Fibroblast of lung (primary cell): ENCODE measurements around the gene TJP2. TPM values are rescaled to one million over a fixed set of nuclear protein-coding genes. Genes with fewer than 3 reads are reported as not detected.

Experiments used
- DNase-seq, 2 donors: peaks; one replicate each; pipeline versions ENCODE4 v3.0.0 to v3.0.0-alpha.2; 2010; ENCODE audit warnings: low read depth in 2 of 2
- H2AFZ ChIP-seq: 2 replicates; pipeline ENCODE4 v1.5.1; 2012; ENCODE audit warnings: low read length, control low read depth, inconsistent platforms
- H3K27ac ChIP-seq: 2 replicates; pipeline ENCODE4 v1.5.1; 2011; ENCODE audit warnings: low read length, control low read depth; ENCODE audit not compliant: insufficient read depth
- H3K27me3 ChIP-seq: 2 replicates; pipeline ENCODE4 v1.5.1; 2011; ENCODE audit warnings: mild to moderate bottlenecking, low read length; ENCODE audit not compliant: control insufficient read depth, insufficient read depth
- H3K36me3 ChIP-seq: 2 replicates; pipeline ENCODE4 v1.5.1; 2011; ENCODE audit warnings: low read length; ENCODE audit not compliant: control insufficient read depth, insufficient read depth
- H3K4me1 ChIP-seq: 2 replicates; pipeline ENCODE4 v1.5.1; 2011; ENCODE audit warnings: low read length; ENCODE audit not compliant: control insufficient read depth, insufficient read depth; ENCODE audit errors: extremely low read depth
- H3K4me2 ChIP-seq: 2 replicates; pipeline ENCODE4 v1.5.1; 2011; ENCODE audit warnings: low read length, control low read depth; ENCODE audit not compliant: insufficient read depth; ENCODE audit errors: extremely low read depth
- H3K4me3 ChIP-seq, 4 experiments: fragments of 200-600 bp in 1 of 4; sonication (generic) in 1 of 4; replicated peaks in 1 of 4; 2 replicates each; pipeline ENCODE4 v1.5.1; 2011 to 2016; ENCODE audit warnings: low read length in 4 of 4, low read depth in 3 of 4, mild to moderate bottlenecking in 3 of 4, control low read depth in 2 of 4, inconsistent platforms in 1 of 4, mixed read lengths in 1 of 4; ENCODE audit not compliant: insufficient read depth in 1 of 4; ENCODE audit errors: control extremely low read depth in 1 of 4
- H3K79me2 ChIP-seq: 2 replicates; pipeline ENCODE4 v1.5.1; 2012; ENCODE audit warnings: mild to moderate bottlenecking, low read length, inconsistent platforms; ENCODE audit not compliant: control insufficient read depth, insufficient read depth
- H3K9ac ChIP-seq: 2 replicates; pipeline ENCODE4 v1.5.1; 2011; ENCODE audit warnings: mild to moderate bottlenecking, low read length, control low read depth; ENCODE audit not compliant: insufficient read depth
- H3K9me3 ChIP-seq: 2 replicates; pipeline ENCODE4 v1.5.1; 2012; ENCODE audit warnings: low read depth, low read length; ENCODE audit not compliant: control insufficient read depth, insufficient read depth
- H4K20me1 ChIP-seq: 2 replicates; pipeline ENCODE4 v1.5.1; 2011; ENCODE audit warnings: low read length; ENCODE audit not compliant: control insufficient read depth, insufficient read depth; ENCODE audit errors: extremely low read depth
- CTCF ChIP-seq, 2 donors: IDR thresholded peaks in 1 of 2; conservative IDR thresholded peaks in 1 of 2; 1 replicate in 1 of 2; 2 replicates in 1 of 2; pipeline ENCODE4 v1.5.1; 2011 to 2012; ENCODE audit warnings: low read length in 2 of 2, control low read depth in 1 of 2, inconsistent platforms in 1 of 2, low read depth in 1 of 2, mild to moderate bottlenecking in 1 of 2
- EZH2 ChIP-seq: IDR thresholded peaks from 2 replicates; pipeline ENCODE4 v1.5.1; 2012; ENCODE audit warnings: low read length, control low read depth, mild to moderate bottlenecking; ENCODE audit errors: missing control alignments
- polyA plus RNA-seq, 2 donors: library from polyadenylated mRNA; depleted of rRNA in 1 of 2; stranded (reverse) in 1 of 2; unstranded in 1 of 2; fragments of >200 nt; gene quantifications; 2 replicates each; pipeline ENCODE4 v1.2.1, GENCODE V29; 2011 to 2012; ENCODE audit warnings: missing spikeins in 1 of 2
- total RNA-seq: library from RNA; depleted of rRNA; stranded (reverse); fragments of >200 nt; gene quantifications from 2 replicates; pipeline ENCODE4 v1.2.1, GENCODE V29; 2014

Gene TJP2
- total and polyA plus RNA-seq, 2 donors (not counting 1 experiment from before 2014, with no cell fraction given) = 25.9 to 36.5 TPM

GRCh38 chr9:69255591-69255990 lies 81.5 kb downstream of the TJP2 start:
- Histone ChIP-seq H4K20me1 (no peaks in the 10 kb centered on the region), H3K36me3 (peaks cover 3% of the 10 kb centered on the region), H3K27me3 (no peaks in the 10 kb centered on the region), H3K4me3 (no peak overlapping the region), H3K9ac (no peak overlapping the region), H3K27ac (no peak overlapping the region), H3K4me2 (no peak overlapping the region), H3K79me2 (no peaks in the 10 kb centered on the region), H3K9me3 (no peaks in the 10 kb centered on the region), H2AFZ (no peak overlapping the region), H3K4me1 (no peaks in the 10 kb centered on the region)
- DNase-seq = no peak
- TF ChIP-seq EZH2 (no peak), CTCF (conservative IDR thresholded peaks at IDR 0.05 in 1 of 2, IDR thresholded peaks at IDR 0.05 in 1 of 2; ENCODE audit: low read depth in 1 of 2, low read length in 2 of 2) (no peak)

- Histone ChIP-seq H3K27ac (no peak overlapping the region), H4K20me1 (no peaks in the 10 kb centered on the region), H3K4me2 (no peak overlapping the region), H2AFZ (no peak overlapping the region), H3K9me3 (no peaks in the 10 kb centered on the region), H3K9ac (no peak overlapping the region), H3K4me1 (no peaks in the 10 kb centered on the region), H3K79me2 (no peaks in the 10 kb centered on the region), H3K27me3 (no peaks in the 10 kb centered on the region), H3K4me3 (no peak overlapping the region), H3K36me3 (peaks cover 3% of the 10 kb centered on the region)
- DNase-seq = no peak
- TF ChIP-seq EZH2 (no peak), CTCF (conservative IDR thresholded peaks at IDR 0.05 in 1 of 2, IDR thresholded peaks at IDR 0.05 in 1 of 2; ENCODE audit: low read depth in 1 of 2, low read length in 2 of 2) (no peak)
Observed at GRCh38 chr9:69258551-69258950, 84.5 kb downstream of the TJP2 start.

- DNase-seq = no peak
- Histone ChIP-seq H3K4me3 (no peak overlapping the region), H3K9ac (no peak overlapping the region), H3K79me2 (no peaks in the 10 kb centered on the region), H4K20me1 (no peaks in the 10 kb centered on the region), H3K4me2 (no peak overlapping the region), H3K27ac (no peak overlapping the region), H3K4me1 (no peaks in the 10 kb centered on the region), H2AFZ (no peak overlapping the region), H3K27me3 (no peaks in the 10 kb centered on the region), H3K36me3 (no peaks in the 10 kb centered on the region), H3K9me3 (no peaks in the 10 kb centered on the region)
- TF ChIP-seq EZH2 = no peak
- no peak for TF ChIP-seq CTCF (conservative IDR thresholded peaks at IDR 0.05 in 1 of 2, IDR thresholded peaks at IDR 0.05 in 1 of 2; ENCODE audit: low read depth in 1 of 2, low read length in 2 of 2)
Observed at GRCh38 chr9:69260161-69260560, 86.1 kb downstream of the TJP2 start.
